SK-N-SH (cell line): ENCODE data around the gene PRMT7. TPM values are rescaled to one million over a fixed set of nuclear protein-coding genes. Genes with fewer than 3 reads are reported as not detected.

Experiments
- CTCF ChIA-PET: fragments of 300-600, 350-600 bp; formaldehyde crosslinking; extraction: SDS; loops from one replicate; lab custom pipeline; 2021; lab: Yijun Ruan, JAX
- POLR2A ChIA-PET: fragments of 350-600 bp; sonication (Branson Sonifier 250); formaldehyde crosslinking; extraction: SDS; loops from one replicate; lab custom pipeline; 2020; ENCODE audit warnings: antibody characterized with exemption, inconsistent platforms; lab: Yijun Ruan, JAX
- DNase-seq: peaks from one replicate; pipeline ENCODE4 v3.0.0; 2012
- H2AFZ ChIP-seq: fragments of 200-600 bp; sonication (generic); 2 replicates; pipeline ENCODE4 v1.8.1; 2016; ENCODE audit warnings: antibody characterized with exemption, mild to moderate bottlenecking, low read depth
- H3F3A ChIP-seq: fragments of 200-600 bp; sonication (generic); replicated peaks from 2 replicates; pipeline ENCODE3; 2016; ENCODE audit warnings: antibody characterized with exemption, mild to moderate bottlenecking; ENCODE audit not compliant: insufficient read depth
- H3K27ac ChIP-seq, 2 experiments: fragments of 200-500 bp in 1 of 2; fragments of 200-600 bp in 1 of 2; sonication (Bioruptor generic) in 1 of 2; sonication (generic), shearing (Covaris generic) in 1 of 2; 2 replicates each; pipeline versions ENCODE4 v1.5.1 to v1.6.1; 2014 to 2016; ENCODE audit warnings: low read depth in 2 of 2, inconsistent platforms in 1 of 2, low read length in 1 of 2, mild to moderate bottlenecking in 1 of 2, mixed read lengths in 1 of 2
- H3K27me3 ChIP-seq: fragments of 200-600 bp; sonication (generic), shearing (Covaris generic); 2 replicates; pipeline ENCODE4 v1.6.1; 2016; ENCODE audit warnings: mixed run types; ENCODE audit not compliant: insufficient read depth
- H3K36me3 ChIP-seq, 2 experiments: fragments of 200-500 bp in 1 of 2; fragments of 200-600 bp in 1 of 2; sonication (Bioruptor generic) in 1 of 2; sonication (generic) in 1 of 2; replicated peaks in 1 of 2; 2 replicates each; pipeline versions ENCODE3 to v1.5.1; 2014 to 2016; ENCODE audit warnings: low read length in 1 of 2, mild to moderate bottlenecking in 1 of 2; ENCODE audit not compliant: insufficient read depth in 2 of 2, control insufficient read depth in 1 of 2
- H3K4me1 ChIP-seq, 2 experiments: fragments of 200-500 bp in 1 of 2; fragments of 200-600 bp in 1 of 2; sonication (Bioruptor generic) in 1 of 2; sonication (generic), shearing (Covaris generic) in 1 of 2; 2 replicates each; pipeline versions ENCODE4 v1.5.1 to v1.6.1; 2014 to 2016; ENCODE audit warnings: low read depth in 1 of 2, low read length in 1 of 2, mixed run types in 1 of 2; ENCODE audit not compliant: insufficient read depth in 2 of 2, control insufficient read depth in 1 of 2
- H3K4me2 ChIP-seq: fragments of 200-600 bp; sonication (generic), shearing (Covaris generic); 2 replicates; pipeline ENCODE4 v1.6.1; 2017; ENCODE audit warnings: mixed run types
- H3K4me3 ChIP-seq, 2 experiments: fragments of 200-500 bp in 1 of 2; fragments of 200-600 bp in 1 of 2; sonication (Bioruptor generic) in 1 of 2; sonication (generic), shearing (Covaris generic) in 1 of 2; 2 replicates each; pipeline versions ENCODE4 v1.5.1 to v1.8.1; 2014 to 2016; ENCODE audit warnings: low read depth in 2 of 2, inconsistent platforms in 1 of 2, low read length in 1 of 2, mild to moderate bottlenecking in 1 of 2, mixed read lengths in 1 of 2, moderate library complexity in 1 of 2
- H3K79me2 ChIP-seq: fragments of 200-600 bp; sonication (generic); 2 replicates; pipeline ENCODE4 v1.8.1; 2017; ENCODE audit warnings: mild to moderate bottlenecking; ENCODE audit not compliant: insufficient read depth
- H3K9ac ChIP-seq: fragments of 200-600 bp; sonication (generic); 2 replicates; pipeline ENCODE4 v1.6.1; 2017; ENCODE audit warnings: mixed run types
- H3K9me2 ChIP-seq: fragments of 200-600 bp; sonication (generic); 2 replicates; pipeline ENCODE4 v1.6.1; 2017; ENCODE audit warnings: mixed run types
- H3K9me3 ChIP-seq: fragments of 200-600 bp; sonication (generic); 2 replicates; pipeline ENCODE4 v1.6.1; 2017; ENCODE audit warnings: mixed run types, mild to moderate bottlenecking, moderate library complexity
- H4K20me1 ChIP-seq: fragments of 200-600 bp; sonication (generic); 2 replicates; pipeline ENCODE4 v1.6.1; 2017; ENCODE audit warnings: mild to moderate bottlenecking, mixed run types; ENCODE audit not compliant: insufficient read depth
- CTCF ChIP-seq: fragments of 200-600 bp; sonication (generic); IDR thresholded peaks from 2 replicates; pipeline ENCODE4 v1.6.1; 2017; ENCODE audit warnings: antibody characterized with exemption, mild to moderate bottlenecking, moderate library complexity
- FOSL2 ChIP-seq: IDR thresholded peaks from 2 replicates; pipeline ENCODE4 v1.4.0; 2012; ENCODE audit warnings: low read depth, mild to moderate bottlenecking, moderate library complexity, borderline replicate concordance
- FOXJ3 ChIP-seq: sonication (generic); formaldehyde crosslinking; IDR thresholded peaks from 2 replicates; pipeline ENCODE4 v1.5.1; 2020; ENCODE audit warnings: mild to moderate bottlenecking, missing genetic modification reagents
- GABPA ChIP-seq: IDR thresholded peaks from 2 replicates; pipeline ENCODE4 v1.4.0; 2012; ENCODE audit warnings: low read depth, mild to moderate bottlenecking
- GATA2 ChIP-seq: sonication (generic); formaldehyde crosslinking; IDR thresholded peaks from 2 replicates; pipeline ENCODE4 v1.5.0; 2020; ENCODE audit warnings: mild to moderate bottlenecking, missing genetic modification reagents
- NRF1 ChIP-seq: IDR thresholded peaks from 2 replicates; pipeline ENCODE4 v1.6.1; 2012; ENCODE audit warnings: low read depth, mild to moderate bottlenecking, low read length
- RCOR1 ChIP-seq: fragments of 150-350 bp; IDR thresholded peaks from 2 replicates; pipeline ENCODE4 v1.6.1; 2017; ENCODE audit warnings: antibody characterized with exemption, low read length
- RFX5 ChIP-seq: IDR thresholded peaks from 2 replicates; pipeline ENCODE4 v1.6.1; 2012; ENCODE audit warnings: mild to moderate bottlenecking, improper control_type of control experiment, low read length
- SMC3 ChIP-seq: IDR thresholded peaks from 2 replicates; pipeline ENCODE4 v1.6.1; 2012; ENCODE audit warnings: low read depth, low read length, improper control_type of control experiment
- TAF1 ChIP-seq: IDR thresholded peaks from 2 replicates; pipeline ENCODE4 v1.6.1; 2012; ENCODE audit warnings: low read depth, mild to moderate bottlenecking, low read length, moderate library complexity, borderline replicate concordance
- TEAD4 ChIP-seq: IDR thresholded peaks from 2 replicates; pipeline ENCODE4 v1.4.0; 2012; ENCODE audit warnings: mild to moderate bottlenecking, borderline replicate concordance; ENCODE audit not compliant: insufficient read depth
- ZBTB33 ChIP-seq: IDR thresholded peaks from 2 replicates; pipeline ENCODE4 v1.4.0; 2012; ENCODE audit warnings: low read depth, borderline replicate concordance
- WGBS: methylation state at CpG from one replicate; pipeline ENCODE4 v1.1.6; 2017; ENCODE audit warnings: low lambda C conversion rate; 5-methylcytosine and 5-hydroxymethylcytosine counted together
- polyA plus RNA-seq, 3 experiments: library from polyadenylated mRNA; depleted of rRNA; stranded (reverse); fragments of >200 nt; gene quantifications; 2 replicates each; pipeline ENCODE4 v1.2.3, GENCODE V29; 2012

PRMT7 gene
- polyA plus RNA-seq, 1 of the 3 experiments (the other 2 are of a cell fraction), result 46.0 TPM

GRCh38 chr16:68292425-68292824, 18.4 kb upstream of the PRMT7 start:
- ChIA-PET CTCF (interaction anchor here (10.4 kb wide), 1 partner anchor 30 kb away, joined by 80 read pairs; the partner anchor contains the start of gene SLC7A6), POLR2A (interaction anchor here (1.1 kb wide), 1 partner anchor 19 kb away, joined by 3 read pairs; the partner anchor contains the start of genes PRMT7 and SLC7A6OS)
- H3K36me3 ChIP-seq, result peaks cover 37 to 40% of the 10 kb centered on the region in 2 experiments
- no peak overlapping the region for H3K27ac ChIP-seq
- H2AFZ ChIP-seq, result no peak overlapping the region
- H3F3A ChIP-seq, result no peaks in the 10 kb centered on the region
- H3K4me1 ChIP-seq, result no peaks in the 10 kb centered on the region
- no peaks in the 10 kb centered on the region for H3K9me2 ChIP-seq
- no peak for DNase-seq
- H3K9me3 ChIP-seq, result no peaks in the 10 kb centered on the region
- H3K9ac ChIP-seq, result no peak overlapping the region
- 0 out of 2 replicates have a peak, but pooled peaks cover 6% of the 10 kb centered on the region for H4K20me1 ChIP-seq
- H3K4me3 ChIP-seq, result no peak overlapping the region
- H3K27me3 ChIP-seq, result no peaks in the 10 kb centered on the region
- H3K4me2 ChIP-seq, result no peak overlapping the region
- 98% methylated on average over 5 of the region's 5 CpGs for WGBS
- no peak for TF ChIP-seq GABPA
- TF ChIP-seq CTCF, result no peak
- TF ChIP-seq, all 33 proteins: peak for 0
- H3K79me2 ChIP-seq, result no peaks in the 10 kb centered on the region

DNA sequence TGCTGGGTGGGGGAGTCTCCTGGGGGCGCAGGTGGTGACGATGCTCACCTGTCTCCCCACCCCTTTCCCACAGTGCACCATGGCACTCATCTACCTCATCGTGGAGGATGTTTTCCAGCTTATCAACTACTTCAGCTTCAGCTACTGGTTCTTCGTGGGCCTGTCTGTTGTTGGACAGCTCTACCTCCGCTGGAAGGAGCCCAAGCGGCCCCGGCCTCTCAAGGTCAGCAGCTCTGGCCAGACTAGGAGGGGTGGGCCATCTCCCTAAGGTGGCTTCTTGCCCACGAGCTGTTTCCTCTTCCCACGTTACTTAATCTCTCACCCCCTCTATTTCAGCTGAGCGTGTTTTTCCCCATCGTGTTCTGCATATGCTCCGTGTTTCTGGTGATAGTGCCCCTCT, 14.5 kb upstream of the PRMT7 start:
- H3K4me3 ChIP-seq, result no peak overlapping the region
- ChIA-PET CTCF (interaction anchor here (1.1 to 2.9 kb wide), 3 partner anchors 8 to 35 kb away, joined by 3 to 12 read pairs (median 12); no protein-coding TSS in a partner anchor), POLR2A (interaction anchor here (1.6 kb wide), 1 partner anchor 32 kb away, joined by 3 read pairs; the partner anchor contains the start of gene SLC7A6)
- no peak overlapping the region for H2AFZ ChIP-seq
- no peak overlapping the region for H3K27ac ChIP-seq
- WGBS, result 93% methylated on average over 12 of the region's 12 CpGs
- no peaks in the 10 kb centered on the region for H3K79me2 ChIP-seq
- peaks cover 51 to 70% of the 10 kb centered on the region in 2 experiments for H3K36me3 ChIP-seq
- H3K4me2 ChIP-seq, result no peak overlapping the region
- no peaks in the 10 kb centered on the region for H3K27me3 ChIP-seq
- H3K4me1 ChIP-seq, result peaks cover 3 to 15% of the 10 kb centered on the region in 2 experiments; a peak in 3 of 4 replicates
- no peak overlapping the region for H3K9ac ChIP-seq
- peaks cover 15% of the 10 kb centered on the region for H3F3A ChIP-seq
- DNase-seq, result no peak
- 0 out of 2 replicates have a peak, but pooled peaks cover 6% of the 10 kb centered on the region for H4K20me1 ChIP-seq
- no peaks in the 10 kb centered on the region for H3K9me2 ChIP-seq
- no peaks in the 10 kb centered on the region for H3K9me3 ChIP-seq
- TF ChIP-seq NRF1 (no peak), FOSL2 (no peak), TEAD4 (no peak), FOXJ3 (no peak), ZBTB33 (no peak), SMC3 (no peak), RFX5 (no peak), RCOR1 (no peak), GATA2 (CRISPR knock-in tag) (no peak), TAF1 (no peak)
